CD4-positive, alpha-beta T cell (primary cell): ENCODE measurements around the gene CCDC177. TPM values are rescaled to one million over a fixed set of nuclear protein-coding genes. Genes with fewer than 3 reads are reported as not detected.

Experiments used
- ATAC-seq: fragments of 200-7000 bp; cut with Tn5 transposase; one replicate; pipeline ENCODE4 v1.10.0; 2022; ENCODE audit warnings: mild to moderate bottlenecking; ENCODE audit not compliant: poor library complexity
- CTCF ChIA-PET: fragments of 350-600 bp; sonication (Branson Sonifier 250); formaldehyde crosslinking; loops from one replicate; lab custom pipeline; 2021; ENCODE audit warnings: antibody characterized with exemption, inconsistent platforms; lab: Charles Lee
- POLR2A ChIA-PET: fragments of 350-600 bp; sonication (Branson Sonifier 250); formaldehyde crosslinking; loops from one replicate; lab custom pipeline; 2021; ENCODE audit warnings: antibody characterized with exemption, inconsistent platforms; lab: Charles Lee
- DNase-seq, 14 experiments: peaks; one replicate each; pipeline ENCODE4 v3.0.0-alpha.2; 2013 to 2020; ENCODE audit warnings: mixed read lengths in 2 of 14
- H3K27ac ChIP-seq, 2 donors: one replicate each; pipeline versions ENCODE4 v1.5.1 to v1.7.0; 2013; ENCODE audit warnings: low read length in 2 of 2, low read depth in 1 of 2, mild to moderate bottlenecking in 1 of 2
- H3K27me3 ChIP-seq, 2 experiments: 1 replicate in 1 of 2; 2 replicates in 1 of 2; pipeline versions ENCODE4 v1.6.1 to v1.7.0; 2013; ENCODE audit warnings: low read length in 2 of 2, control low read depth in 1 of 2, mild to moderate bottlenecking in 1 of 2, moderate library complexity in 1 of 2; ENCODE audit not compliant: insufficient read depth in 2 of 2, control insufficient read depth in 1 of 2
- H3K36me3 ChIP-seq: one replicate; pipeline ENCODE4 v1.6.1; 2013; ENCODE audit warnings: low read length, control low read depth; ENCODE audit not compliant: insufficient read depth
- H3K4me1 ChIP-seq: one replicate; pipeline ENCODE4 v1.6.1; 2013; ENCODE audit warnings: low read length, control low read depth; ENCODE audit not compliant: insufficient read depth
- H3K4me3 ChIP-seq: one replicate; pipeline ENCODE4 v1.5.1; 2013; ENCODE audit warnings: mild to moderate bottlenecking, low read length, moderate library complexity
- H3K9me3 ChIP-seq, 2 experiments: 1 replicate in 1 of 2; 2 replicates in 1 of 2; pipeline versions ENCODE4 v1.6.1 to v1.7.0; 2013; ENCODE audit warnings: low read length in 2 of 2, mild to moderate bottlenecking in 2 of 2, control low read depth in 1 of 2, moderate library complexity in 1 of 2; ENCODE audit not compliant: control insufficient read depth in 1 of 2, insufficient read depth in 1 of 2
- H3K27ac Mint-ChIP-seq: one replicate; pipeline ENCODE4 v1.8.0; 2020; ENCODE audit warnings: mixed read lengths
- H3K27me3 Mint-ChIP-seq: one replicate; pipeline ENCODE4 v1.8.0; 2021; ENCODE audit warnings: mixed read lengths
- H3K36me3 Mint-ChIP-seq: one replicate; pipeline ENCODE4 v1.8.0; 2021; ENCODE audit warnings: low read depth, mixed read lengths
- H3K4me1 Mint-ChIP-seq: one replicate; pipeline ENCODE4 v1.8.0; 2021; ENCODE audit warnings: low read depth, mixed read lengths
- H3K4me3 Mint-ChIP-seq: one replicate; pipeline ENCODE4 v1.8.0; 2020; ENCODE audit warnings: mild to moderate bottlenecking, mixed read lengths
- H3K9me3 Mint-ChIP-seq: one replicate; pipeline ENCODE4 v1.8.0; 2020; ENCODE audit warnings: mixed read lengths
- CTCF ChIP-seq: fragments of 200-600 bp; IDR thresholded peaks from one replicate; pipeline ENCODE4 v1.8.0; 2022; ENCODE audit warnings: antibody characterized with exemption, mild to moderate bottlenecking
- intact Hi-C, 2 experiments: fragments of 100-400 bp; cut with DNase I in 1 of 2; cut with micrococcal nuclease in 1 of 2; formaldehyde crosslinking; loops; one replicate each; pipeline versions ENCODE4 v1.15.1 to v1.9.0; 2023 to 2025; cut with DNase I, micrococcal nuclease
- total RNA-seq, 174 experiments: library from RNA in 2 of 174; stranded (reverse) in 2 of 174; gene quantifications; one replicate each; pipeline ENCODE4 v1.2.3 and lab custom pipeline; 2021 to 2026

Gene CCDC177
- total RNA-seq, 2 experiments from 2014 or later = not detected

GRCh38 chr14:69572030-69572840 lies 2.4 kb downstream of the CCDC177 start:
- CTCF ChIA-PET = no interaction called here
- no peak for TF ChIP-seq CTCF
- H3K4me1 ChIP-seq = peaks cover 29% of the 10 kb centered on the region
- H3K27me3 Mint-ChIP-seq = peaks cover 75% of the 10 kb centered on the region
- H3K9me3 Mint-ChIP-seq = no peaks in the 10 kb centered on the region
- intact Hi-C loops = loop anchor here (10.0 kb wide), 2 partner anchors 447 to 707 kb away; no protein-coding TSS in a partner anchor
- peaks cover 11% of the 10 kb centered on the region for H3K4me1 Mint-ChIP-seq
- H3K4me3 Mint-ChIP-seq = no peak overlapping the region
- no peak overlapping the region for H3K27ac ChIP-seq
- no peak overlapping the region for H3K4me3 ChIP-seq
- ATAC-seq (no peak), DNase-seq (peak in 2 of 14 experiments; percentile 36 to 44)
- no peaks in the 10 kb centered on the region for H3K36me3 ChIP-seq
- H3K9me3 ChIP-seq = peaks cover 0 to 14% of the 10 kb centered on the region in 2 experiments
- no peaks in the 10 kb centered on the region for H3K36me3 Mint-ChIP-seq
- H3K27me3 ChIP-seq = peaks cover 41 to 61% of the 10 kb centered on the region in 2 experiments
- POLR2A ChIA-PET = no interaction called here
- H3K27ac Mint-ChIP-seq = no peak overlapping the region

- no peak overlapping the region for H3K27ac ChIP-seq
- ATAC-seq (no peak), DNase-seq (no peak)
- no peaks in the 10 kb centered on the region for H3K36me3 ChIP-seq
- peaks cover 29% of the 10 kb centered on the region for H3K4me1 ChIP-seq
- ChIA-PET CTCF (no interaction called here), POLR2A (no interaction called here)
- H3K4me1 Mint-ChIP-seq = peaks cover 11% of the 10 kb centered on the region
- no peaks in the 10 kb centered on the region for H3K36me3 Mint-ChIP-seq
- H3K9me3 Mint-ChIP-seq = no peaks in the 10 kb centered on the region
- no peak overlapping the region for H3K4me3 Mint-ChIP-seq
- peaks cover 0 to 14% of the 10 kb centered on the region in 2 experiments for H3K9me3 ChIP-seq
- H3K27me3 Mint-ChIP-seq = peaks cover 75% of the 10 kb centered on the region
- H3K27ac Mint-ChIP-seq = no peak overlapping the region
- TF ChIP-seq CTCF = no peak
- H3K4me3 ChIP-seq = no peak overlapping the region
- intact Hi-C loops = loop anchor here (10.0 kb wide), 2 partner anchors 447 to 707 kb away; no protein-coding TSS in a partner anchor
- peaks cover 43 to 64% of the 10 kb centered on the region in 2 experiments for H3K27me3 ChIP-seq
Observed at GRCh38 chr14:69571449-69572029, 3.1 kb downstream of the CCDC177 start.

GRCh38 chr14:69570836-69571330 lies 3.8 kb downstream of the CCDC177 start:
- H3K9me3 ChIP-seq = peaks cover 0 to 14% of the 10 kb centered on the region in 2 experiments
- ChIA-PET CTCF (no interaction called here), POLR2A (no interaction called here)
- H3K4me1 ChIP-seq = peaks cover 29% of the 10 kb centered on the region
- no peaks in the 10 kb centered on the region for H3K36me3 ChIP-seq
- no peak for TF ChIP-seq CTCF
- H3K36me3 Mint-ChIP-seq = no peaks in the 10 kb centered on the region
- H3K27me3 ChIP-seq = peaks cover 40 to 67% of the 10 kb centered on the region in 2 experiments
- peak overlapping the region; percentile 68 for H3K4me3 Mint-ChIP-seq
- H3K27ac Mint-ChIP-seq = no peak overlapping the region
- H3K4me1 Mint-ChIP-seq = peaks cover 11% of the 10 kb centered on the region
- intact Hi-C loops = loop anchor here (10.0 kb wide), 2 partner anchors 446 to 706 kb away; no protein-coding TSS in a partner anchor
- H3K4me3 ChIP-seq = no peak overlapping the region
- DNase-seq (no peak), ATAC-seq (no peak)
- H3K9me3 Mint-ChIP-seq = no peaks in the 10 kb centered on the region
- peaks cover 75% of the 10 kb centered on the region for H3K27me3 Mint-ChIP-seq
- H3K27ac ChIP-seq = no peak overlapping the region
